Measurements from ENCODE around the gene ACE. TPM values are rescaled to one million over a fixed set of nuclear protein-coding genes. Genes with fewer than 3 reads are reported as not detected.

Gene ACE
- total RNA-seq, 4 donors from 2014 or later, result 4.8 to 10.4 (median 8.2) TPM

GRCh38 chr17:63516910-63517824, 40.3 kb downstream of the ACE start:
- Histone ChIP-seq H3K27ac (no peak overlapping the region), H3K4me1 (no peaks in the 10 kb centered on the region), H3K36me3 (no peaks in the 10 kb centered on the region), H3K27me3 (peaks cover 45% of the 10 kb centered on the region), H3K9me3 (no peaks in the 10 kb centered on the region), H3K4me3 (no peak overlapping the region)
- 60 to 67% methylated on average over 2 to 6 of the region's 6 CpGs for WGBS, 2 donors (ENCODE audit: low coverage in 1 of 2)
- no peak for ATAC-seq
- TF ChIP-seq POLR2AphosphoS5 (IDR thresholded peaks at IDR 0.05), result no peak
- TF ChIP-seq CTCF (IDR thresholded peaks at IDR 0.05), result no peak
- TF ChIP-seq POLR2A (IDR thresholded peaks at IDR 0.05), result no peak
- TF ChIP-seq EP300 (IDR thresholded peaks at IDR 0.05), result no peak

DNA sequence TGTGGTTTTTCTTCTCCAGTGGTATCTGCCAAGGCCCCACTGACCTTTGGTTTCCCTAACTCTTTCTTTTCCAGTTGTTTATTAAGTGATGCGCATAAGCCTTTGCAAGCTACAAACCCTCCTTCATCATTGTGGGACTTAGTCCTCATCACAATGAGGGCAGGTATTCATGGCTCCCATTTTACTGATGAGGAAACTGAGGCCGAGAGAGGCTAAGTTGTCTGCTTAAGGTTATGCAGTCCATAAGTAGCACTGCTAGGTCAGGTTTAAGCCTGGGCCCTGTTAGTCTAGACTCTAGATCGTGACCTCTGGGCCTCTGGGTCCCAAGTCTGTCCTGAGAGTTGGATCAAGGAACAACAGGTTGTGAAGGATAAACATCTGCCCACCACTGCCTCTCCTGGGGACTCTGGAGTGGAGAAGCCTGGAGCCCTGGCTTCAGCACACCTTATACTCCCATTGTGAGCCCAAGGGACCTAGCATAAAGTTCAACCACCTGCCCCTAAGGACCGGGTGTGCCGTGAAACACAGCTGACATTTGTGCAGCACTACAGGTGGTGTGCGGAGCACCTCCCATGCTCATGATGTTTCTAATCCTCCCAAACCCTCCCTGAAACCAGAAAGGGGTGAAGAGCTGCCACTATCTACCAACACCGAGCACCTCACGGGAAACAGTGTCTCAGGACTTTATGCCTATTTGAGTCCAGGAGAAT, 41.1 kb downstream of the ACE start:
- TF ChIP-seq POLR2AphosphoS5 (IDR thresholded peaks at IDR 0.05) (no peak), CTCF (IDR thresholded peaks at IDR 0.05) (no peak), POLR2A (IDR thresholded peaks at IDR 0.05) (no peak), EP300 (IDR thresholded peaks at IDR 0.05) (no peak)
- no peaks in the 10 kb centered on the region for H3K36me3 ChIP-seq
- H3K4me3 ChIP-seq, result no peak overlapping the region
- 60 to 76% methylated on average over 3 to 6 of the region's 8 CpGs for WGBS, 2 donors (ENCODE audit: low coverage in 1 of 2)
- H3K27ac ChIP-seq, result no peak overlapping the region
- peaks cover 53% of the 10 kb centered on the region for H3K27me3 ChIP-seq
- no peaks in the 10 kb centered on the region for H3K9me3 ChIP-seq
- peaks cover 0 to 5% (median 0%) of the 10 kb centered on the region in 3 donors for H3K4me1 ChIP-seq
- ATAC-seq, result no peak

- no peaks in the 10 kb centered on the region for H3K9me3 ChIP-seq
- peaks cover 0 to 10% (median 0%) of the 10 kb centered on the region in 3 donors for H3K4me1 ChIP-seq
- no peak for TF ChIP-seq CTCF (IDR thresholded peaks at IDR 0.05)
- no peak for TF ChIP-seq EP300 (IDR thresholded peaks at IDR 0.05)
- TF ChIP-seq POLR2AphosphoS5 (IDR thresholded peaks at IDR 0.05), result no peak
- TF ChIP-seq POLR2A (IDR thresholded peaks at IDR 0.05), result no peak
- peaks cover 67% of the 10 kb centered on the region for H3K27me3 ChIP-seq
- no peak for ATAC-seq
- H3K36me3 ChIP-seq, result no peaks in the 10 kb centered on the region
- no peak overlapping the region for H3K27ac ChIP-seq
- no CpG with 5 or more reads among the region's 1 CpG for WGBS, 2 donors (ENCODE audit: low coverage in 1 of 2)
- no peak overlapping the region for H3K4me3 ChIP-seq
Measured at GRCh38 chr17:63519116-63519881, 42.4 kb downstream of the ACE start.

DNA sequence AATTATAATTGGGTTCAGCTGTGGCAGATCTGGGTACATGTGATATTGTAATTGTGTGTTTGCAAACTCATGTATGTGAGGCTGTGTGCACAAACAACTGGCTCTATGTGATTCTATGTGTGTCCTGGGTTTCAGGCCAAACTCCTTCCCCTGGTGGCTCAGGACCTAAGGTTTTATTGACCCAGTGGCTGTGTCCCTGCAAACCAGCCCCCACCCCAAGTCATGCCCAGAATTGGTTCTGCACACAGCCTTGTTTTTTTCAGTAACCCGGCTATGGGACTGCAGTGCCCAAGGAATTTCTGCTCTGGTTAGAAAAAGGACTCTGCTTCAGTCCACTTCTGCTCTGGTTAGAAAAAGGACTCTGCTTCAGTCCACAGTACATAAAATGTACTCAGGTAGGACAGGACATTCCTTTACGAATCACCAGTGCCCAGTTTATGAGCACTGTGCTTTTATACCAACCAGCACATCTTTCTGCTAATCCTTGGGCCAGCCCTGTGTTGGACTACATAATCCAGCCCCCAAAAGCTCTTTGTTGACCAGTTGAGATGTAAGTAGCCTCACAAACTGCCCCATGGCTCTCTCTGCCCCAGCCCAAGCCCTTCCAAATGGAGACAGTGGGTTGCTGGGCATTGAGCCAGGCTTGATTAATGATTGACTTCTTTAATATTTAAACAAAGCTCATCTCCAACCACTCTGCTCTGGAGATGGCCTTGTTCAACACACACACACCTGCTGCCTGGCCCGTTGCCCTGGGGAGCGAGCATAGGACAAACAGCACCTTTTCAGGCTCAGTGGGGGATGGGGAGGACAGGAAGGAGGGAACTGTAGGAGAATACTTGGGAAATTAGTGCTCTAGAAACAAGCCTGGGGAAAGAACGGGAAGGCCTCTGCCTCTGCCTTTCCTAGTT, 43.4 kb downstream of the ACE start:
- 17 to 54% methylated on average over 1 to 4 of the region's 5 CpGs for WGBS, 2 donors (ENCODE audit: low coverage in 1 of 2)
- TF ChIP-seq POLR2AphosphoS5 (IDR thresholded peaks at IDR 0.05), result no peak
- no peak for TF ChIP-seq CTCF (IDR thresholded peaks at IDR 0.05)
- no peak for ATAC-seq

More for the DNA sequence above, 43.4 kb downstream of the ACE start:
- Histone ChIP-seq H3K4me3 (no peak overlapping the region), H3K4me1 (peaks cover 0 to 10% (median 0%) of the 10 kb centered on the region in 3 donors), H3K9me3 (no peaks in the 10 kb centered on the region), H3K27ac (no peak overlapping the region), H3K36me3 (no peaks in the 10 kb centered on the region), H3K27me3 (peaks cover 76% of the 10 kb centered on the region)

All from gastroesophageal sphincter (tissue), 4 donors.